ENCODE data around the gene PSD4.

PSD4 gene

GRCh38 chr2:113240915-113241911, 67.4 kb downstream of the PSD4 start:
- DNase-seq: peak; percentile 96

GRCh38 chr2:113242327-113242726, 68.6 kb downstream of the PSD4 start:
- DNase-seq: no peak

DNA sequence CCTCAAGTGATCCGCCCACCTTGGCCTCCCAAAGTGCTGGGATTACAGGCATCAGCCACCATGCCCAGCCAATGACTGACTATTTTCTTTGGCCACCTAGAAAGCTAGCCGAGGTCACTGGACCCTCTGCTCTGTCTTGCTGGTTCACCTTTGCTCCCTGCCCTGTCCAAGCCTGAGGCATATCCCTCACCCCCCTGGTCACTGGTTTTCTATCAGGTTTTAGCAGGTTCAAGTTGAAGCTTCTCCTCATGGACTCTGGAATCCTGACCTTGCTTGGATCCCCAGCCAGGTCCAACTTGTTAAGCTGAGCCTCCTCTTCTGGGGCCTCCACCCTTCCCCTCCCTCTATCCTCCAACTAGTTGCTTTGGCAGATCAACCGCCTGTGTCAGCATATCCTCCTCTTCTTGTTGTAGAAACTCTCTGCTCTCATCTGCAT, 71.5 kb downstream of the PSD4 start:
- DNase-seq: no peak

- DNase-seq: no peak
Observed at GRCh38 chr2:113246606-113247005, 72.8 kb downstream of the PSD4 start.

GRCh38 chr2:113248997-113249770, 75.4 kb downstream of the PSD4 start:
- DNase-seq: peak; percentile 88

DNA sequence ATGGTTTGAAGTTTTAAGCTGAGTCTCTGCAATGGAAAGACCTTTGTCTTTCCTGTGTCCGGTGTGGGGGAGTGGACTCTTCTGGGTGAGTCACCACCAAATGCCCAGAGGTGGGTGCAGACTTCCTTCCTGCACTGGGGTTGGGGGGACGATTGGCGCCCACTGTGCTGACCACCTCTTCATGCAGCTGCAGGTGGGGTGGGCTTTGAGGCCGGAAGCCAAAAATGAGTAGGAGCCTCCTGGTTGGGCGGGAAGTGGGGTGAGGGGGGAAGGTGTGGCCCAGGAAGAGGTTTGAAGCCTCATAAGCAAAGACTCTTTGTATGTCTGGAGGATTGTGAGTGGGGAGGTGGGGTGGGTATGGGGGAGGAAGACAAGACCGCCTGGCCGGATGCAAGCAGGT, 77.3 kb downstream of the PSD4 start:
- DNase-seq: no peak

- DNase-seq: no peak
Observed at GRCh38 chr2:113252047-113252590, 78.3 kb downstream of the PSD4 start.

GRCh38 chr2:113253453-113253852, 79.7 kb downstream of the PSD4 start:
- no peak for DNase-seq

DNA sequence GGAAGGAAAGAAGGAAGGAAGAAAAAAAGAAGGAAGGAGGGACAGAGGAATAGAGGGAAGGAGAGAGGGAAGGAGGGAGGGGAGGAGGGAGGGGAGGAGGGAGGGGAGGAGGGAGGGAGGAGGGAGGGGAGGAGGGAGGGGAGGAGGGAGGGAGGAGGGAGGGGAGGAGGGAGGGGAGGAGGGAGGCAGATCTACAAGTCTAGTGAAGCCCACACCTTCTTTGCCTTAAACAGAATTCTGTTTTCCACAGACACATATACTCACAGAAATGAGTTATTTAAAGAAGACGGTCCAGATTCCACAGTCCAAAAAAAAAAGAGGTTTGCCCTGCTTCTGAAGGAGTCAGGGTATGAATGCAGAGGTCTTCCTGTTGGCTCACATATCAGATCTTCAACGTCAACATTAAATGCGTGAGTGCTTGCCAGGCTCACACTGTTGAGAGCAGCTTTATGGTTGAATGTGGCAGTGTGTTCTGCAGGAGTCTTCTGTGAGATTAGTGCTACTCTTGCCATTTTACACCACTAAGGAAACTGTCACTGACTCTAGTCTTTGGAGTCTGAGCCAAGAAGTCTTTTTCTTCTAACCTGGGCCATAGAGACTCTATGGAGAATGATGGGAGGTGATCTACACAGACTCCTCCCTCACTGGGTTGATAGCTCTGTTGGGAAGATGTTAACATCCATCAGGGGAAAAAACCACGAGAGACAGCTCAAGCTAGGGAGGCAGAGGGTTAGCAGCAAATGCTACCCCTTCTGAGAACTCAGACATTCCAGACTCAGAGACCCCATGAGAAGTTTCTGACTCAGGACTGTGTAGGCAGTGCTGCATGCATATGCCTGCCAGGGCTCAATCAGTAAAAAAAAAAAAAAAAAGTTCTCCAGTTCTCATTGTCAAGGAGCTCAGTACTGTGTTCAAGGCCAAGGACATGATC, 81.6 kb downstream of the PSD4 start:
- no peak for DNase-seq

- no peak for DNase-seq
Observed at GRCh38 chr2:113257516-113258264, 83.9 kb downstream of the PSD4 start.

DNA sequence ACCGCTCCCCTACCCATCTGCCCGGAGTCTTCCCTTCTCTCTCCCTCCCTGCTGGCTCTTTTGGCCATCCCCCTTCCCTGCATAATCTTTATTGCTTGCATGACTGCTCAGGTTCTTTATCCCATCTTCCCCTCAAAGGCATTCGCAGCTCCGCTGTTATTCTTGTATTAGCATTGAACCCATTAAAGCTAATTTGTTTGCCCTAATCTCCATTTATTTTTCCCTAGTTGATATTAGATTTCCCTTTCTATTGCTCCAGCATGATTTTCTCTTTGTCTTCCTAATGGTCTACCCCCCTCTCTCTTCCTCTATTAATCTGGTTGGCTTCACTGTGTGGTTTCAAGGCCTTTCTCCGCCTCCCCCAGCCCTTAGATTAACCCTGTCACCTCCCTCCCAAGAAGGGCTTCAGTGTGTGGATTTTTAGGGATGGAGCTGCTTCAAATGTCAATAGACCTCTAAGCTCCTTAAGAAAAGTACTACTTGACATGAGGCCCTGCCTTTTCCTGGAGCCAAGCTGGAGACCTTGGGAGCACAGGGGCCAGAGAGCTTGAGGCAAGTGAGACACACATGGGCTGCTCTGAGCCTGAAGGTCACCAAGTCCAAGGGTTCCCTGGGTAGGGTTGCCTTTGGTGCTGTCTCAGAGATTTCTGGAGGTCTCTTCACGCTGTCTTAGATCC, 84.8 kb downstream of the PSD4 start:
- no peak for DNase-seq

All from islet precursor cell (in vitro differentiated cells).